ENCODE results near the gene HAVCR1.
"Not testable (repeated sequence)": the region's sequence is repeated elsewhere in the genome, so short reads cannot be mapped to it uniquely, and the experiment has no call there.

The HAVCR1 gene

GRCh38 chr5:157050050-157050449 lies 8.9 kb downstream of the HAVCR1 start:
- no peak for DNase-seq (ENCODE audit: low read depth in 1 of 2, low spot score in 1 of 2)

- no peak for DNase-seq (ENCODE audit: low read depth in 1 of 2, low spot score in 1 of 2)
These were observed 9.3 kb downstream of the HAVCR1 start for GRCh38 chr5:157049605-157050004.

- no peak for DNase-seq (ENCODE audit: low read depth in 1 of 2, low spot score in 1 of 2)
These were observed 11.0 kb downstream of the HAVCR1 start for GRCh38 chr5:157047898-157048297.

GRCh38 chr5:157047016-157047415 lies 11.9 kb downstream of the HAVCR1 start:
- not testable (repeated sequence) for DNase-seq (ENCODE audit: low read depth in 1 of 2, low spot score in 1 of 2)

GRCh38 chr5:157046041-157046440 lies 12.9 kb downstream of the HAVCR1 start:
- DNase-seq (ENCODE audit: low read depth in 1 of 2, low spot score in 1 of 2): no peak

GRCh38 chr5:157045601-157046000 lies 13.3 kb downstream of the HAVCR1 start:
- no peak for DNase-seq (ENCODE audit: low read depth in 1 of 2, low spot score in 1 of 2)

GRCh38 chr5:157038568-157039187 lies 20.2 kb downstream of the HAVCR1 start:
- no peak for DNase-seq (ENCODE audit: low read depth in 1 of 2, low spot score in 1 of 2)

- not testable (repeated sequence) for DNase-seq (ENCODE audit: low read depth in 1 of 2, low spot score in 1 of 2)
These were observed 24.5 kb downstream of the HAVCR1 start for GRCh38 chr5:157034106-157035072.

GRCh38 chr5:157033071-157033583 lies 25.8 kb downstream of the HAVCR1 start:
- DNase-seq (ENCODE audit: low read depth in 1 of 2, low spot score in 1 of 2): no peak

GRCh38 chr5:157030692-157031091 lies 28.2 kb downstream of the HAVCR1 start:
- no peak for DNase-seq (ENCODE audit: low read depth in 1 of 2, low spot score in 1 of 2)

- no peak for DNase-seq (ENCODE audit: low read depth in 1 of 2, low spot score in 1 of 2)
These were observed 29.5 kb downstream of the HAVCR1 start for GRCh38 chr5:157029457-157029856.

- DNase-seq (ENCODE audit: low read depth in 1 of 2, low spot score in 1 of 2): not testable (repeated sequence)
These were observed 31.3 kb downstream of the HAVCR1 start for GRCh38 chr5:157027663-157028062.

GRCh38 chr5:157026789-157027424 lies 32.0 kb downstream of the HAVCR1 start:
- DNase-seq (ENCODE audit: low read depth in 1 of 2, low spot score in 1 of 2): no peak

GRCh38 chr5:157025093-157025698 lies 33.7 kb downstream of the HAVCR1 start:
- no peak for DNase-seq (ENCODE audit: low read depth in 1 of 2, low spot score in 1 of 2)

GRCh38 chr5:157024208-157024959 lies 34.5 kb downstream of the HAVCR1 start:
- DNase-seq (ENCODE audit: low read depth in 1 of 2, low spot score in 1 of 2): no peak

- no peak for DNase-seq (ENCODE audit: low read depth in 1 of 2, low spot score in 1 of 2)
These were observed 36.9 kb downstream of the HAVCR1 start for GRCh38 chr5:157022024-157022423.

GRCh38 chr5:157020511-157021222 lies 38.2 kb downstream of the HAVCR1 start:
- DNase-seq (ENCODE audit: low read depth in 1 of 2, low spot score in 1 of 2): no peak

- no peak for DNase-seq (ENCODE audit: low read depth in 1 of 2, low spot score in 1 of 2)
These were observed 38.9 kb downstream of the HAVCR1 start for GRCh38 chr5:157020002-157020401.

GRCh38 chr5:157014143-157014542 lies 44.8 kb downstream of the HAVCR1 start:
- DNase-seq (ENCODE audit: low read depth in 1 of 2, low spot score in 1 of 2): not testable (repeated sequence)

GRCh38 chr5:157006262-157006661 lies 52.7 kb downstream of the HAVCR1 start:
- no peak for DNase-seq (ENCODE audit: low read depth in 1 of 2, low spot score in 1 of 2)

Measured in stimulated activated CD4-positive, alpha-beta T cell treated with anti-CD3 and anti-CD28 coated beads, Interleukin-15, amount 100 ng/mL, for 1 hour (primary cell).